ENCODE data around the gene MSRB3. TPM values are rescaled to one million over a fixed set of nuclear protein-coding genes. Genes with fewer than 3 reads are reported as not detected.

Gene MSRB3
- total and polyA plus RNA-seq, 2 of the 4 experiments (the other 2 are of a cell fraction) = 31.7 to 35.7 TPM

GRCh38 chr12:65392491-65392890 lies 114.0 kb downstream of the MSRB3 start:
- H2BK120ac ChIP-seq (ENCODE audit: low read depth, low read length) = no peak overlapping the region; the same call in 1 of the 2 replicates
- no peaks in the 10 kb centered on the region for H3K27me3 ChIP-seq (ENCODE audit: control insufficient read depth, insufficient read depth, low read length)
- peaks cover 14 to 18% of the 10 kb centered on the region in 2 experiments for H3K79me1 ChIP-seq (ENCODE audit: low read depth in 1 of 2, low read length in 2 of 2)
- no peak overlapping the region for H3K14ac ChIP-seq (replicated peaks; ENCODE audit: low read depth, low read length)
- POLR2A ChIA-PET (ENCODE audit: unreplicated experiment) = no interaction called here
- H3K27ac ChIP-seq (ENCODE audit: insufficient read depth, low read length) = no peak overlapping the region
- no peak overlapping the region for H3K56ac ChIP-seq (ENCODE audit: extremely low read depth, insufficient read depth, low read length)
- no peak overlapping the region for H2BK20ac ChIP-seq (ENCODE audit: low read depth, low read length)
- no peak overlapping the region for H2AFZ ChIP-seq (replicated peaks; ENCODE audit: low read length, poor library complexity)
- CTCF ChIA-PET = no interaction called here
- H4K8ac ChIP-seq (ENCODE audit: low read depth in 2 of 2, low read length in 2 of 2) = no peak overlapping the region
- H3K36me3 ChIP-seq (ENCODE audit: control insufficient read depth, insufficient read depth, low read length) = no peaks in the 10 kb centered on the region
- no peak overlapping the region for H4K5ac ChIP-seq (ENCODE audit: low read depth, low read length)
- no peak overlapping the region; the same call in 1 of the 2 replicates for H3K18ac ChIP-seq (ENCODE audit: low read depth, low read length)
- BruUV-seq (replicated peaks) = no TSS peak
- H2BK15ac ChIP-seq (ENCODE audit: low read depth, low read length) = no peak overlapping the region
- H2AK5ac ChIP-seq (ENCODE audit: low read depth, low read length) = no peak overlapping the region; the same call in 1 of the 2 replicates
- TF ChIP-seq SMC3 (IDR thresholded peaks at IDR 0.05; ENCODE audit: low read depth, low read length) (no peak), MAFK (IDR thresholded peaks at IDR 0.05; ENCODE audit: low read depth, low read length) (no peak), MAZ (IDR thresholded peaks at IDR 0.05; ENCODE audit: borderline replicate concordance, low read depth, low read length) (no peak), RCOR1 (IDR thresholded peaks at IDR 0.05; ENCODE audit: insufficient replicate concordance, low read length) (no peak), CTCF (conservative IDR thresholded peaks at IDR 0.05; ENCODE audit: low read depth, low read length) (no peak), BHLHE40 (IDR thresholded peaks at IDR 0.05; ENCODE audit: low read depth, low read length) (no peak)
- no peaks in the 10 kb centered on the region for H4K20me1 ChIP-seq (ENCODE audit: insufficient read depth, low read length)
- H2BK5ac ChIP-seq (ENCODE audit: low read depth, low read length, poor library complexity, severe bottlenecking) = no peak overlapping the region
- dilution Hi-C loops (cut with HindIII; ENCODE audit: low sequenced_read_pairs, unreplicated experiment) = no loop called here
- H3K9me1 ChIP-seq (ENCODE audit: insufficient read depth, low read length) = peaks cover 3% of the 10 kb centered on the region; the same call in 1 of the 2 replicates
- H3K4me2 ChIP-seq (ENCODE audit: low read depth, low read length) = no peak overlapping the region
- DNase-seq (no peak), ATAC-seq (ENCODE audit: low read depth) (no peak)
- no peak overlapping the region for H2AK9ac ChIP-seq (replicated peaks; ENCODE audit: low read depth, low read length, poor library complexity)
- peaks cover 2% of the 10 kb centered on the region; the same call in 1 of the 2 replicates for H3K4me1 ChIP-seq (ENCODE audit: control insufficient read depth, insufficient read depth, low read length)
- no peak overlapping the region for H3K23ac ChIP-seq (ENCODE audit: low read depth, low read length)
- in situ Hi-C loops (cut with MboI; ENCODE audit: low sequenced_read_pairs) = no loop called here
- peaks cover 3% of the 10 kb centered on the region; the same call in 1 of the 2 replicates for H3K9me3 ChIP-seq (ENCODE audit: control insufficient read depth, insufficient read depth, low read length)
- no peak overlapping the region for H3K9ac ChIP-seq (ENCODE audit: low read depth, low read length)
- H3K4ac ChIP-seq (ENCODE audit: low read depth, low read length) = no peak overlapping the region
- 9% methylated on average over 1 of the region's 5 CpGs; no CpG with 5 or more reads in 1 of the 2 experiments for WGBS, 2 experiments (ENCODE audit: extremely low coverage in 2 of 2, insufficient read length in 1 of 2)
- no peak overlapping the region for H3K4me3 ChIP-seq (ENCODE audit: insufficient read depth, low read depth, low read length)
- no peak overlapping the region for H4K91ac ChIP-seq (ENCODE audit: insufficient read depth, low read depth, low read length)
- intact Hi-C loops (cut with micrococcal nuclease) = no loop called here

All from IMR-90 (cell line).